ENCODE results near the gene AAMP.

The AAMP gene

GRCh38 chr2:218233543-218233942 lies 36.4 kb downstream of the AAMP start:
- H3K27ac ChIP-seq, result no peak overlapping the region
- TF ChIP-seq CTCF (conservative IDR thresholded peaks at IDR 0.05), result no peak

GRCh38 chr2:218230882-218231281 lies 39.1 kb downstream of the AAMP start:
- H3K27ac ChIP-seq, result no peak overlapping the region
- no peak for TF ChIP-seq CTCF (conservative IDR thresholded peaks at IDR 0.05)

GRCh38 chr2:218229851-218230250 lies 40.1 kb downstream of the AAMP start:
- H3K27ac ChIP-seq, result no peak overlapping the region
- TF ChIP-seq CTCF (conservative IDR thresholded peaks at IDR 0.05), result no peak

GRCh38 chr2:218229239-218229638 lies 40.7 kb downstream of the AAMP start:
- no peak overlapping the region for H3K27ac ChIP-seq
- TF ChIP-seq CTCF (conservative IDR thresholded peaks at IDR 0.05), result no peak

GRCh38 chr2:218228366-218229090 lies 41.4 kb downstream of the AAMP start:
- H3K27ac ChIP-seq, result no peak overlapping the region

GRCh38 chr2:218226903-218227302 lies 43.0 kb downstream of the AAMP start:
- H3K27ac ChIP-seq, result no peak overlapping the region

More at GRCh38 chr2:218228366-218229090, 41.4 kb downstream of the AAMP start:
- no peak for TF ChIP-seq CTCF (conservative IDR thresholded peaks at IDR 0.05)

GRCh38 chr2:218224186-218224585 lies 45.8 kb downstream of the AAMP start:
- H3K27ac ChIP-seq, result no peak overlapping the region
- TF ChIP-seq CTCF (conservative IDR thresholded peaks at IDR 0.05), result no peak

More at GRCh38 chr2:218226903-218227302, 43.0 kb downstream of the AAMP start:
- TF ChIP-seq CTCF (conservative IDR thresholded peaks at IDR 0.05), result no peak

Measured in VCaP (cell line).